GM21526 (cell line): ENCODE results near the gene ABLIM1.

Source experiments
- ATAC-seq: cut with Tn5 transposase; IDR thresholded peaks from one replicate; pipeline ENCODE4 v1.9.1; 2021; ENCODE audit warnings: moderate library complexity; ENCODE audit not compliant: unreplicated experiment, low FRiP score

Gene ABLIM1

DNA sequence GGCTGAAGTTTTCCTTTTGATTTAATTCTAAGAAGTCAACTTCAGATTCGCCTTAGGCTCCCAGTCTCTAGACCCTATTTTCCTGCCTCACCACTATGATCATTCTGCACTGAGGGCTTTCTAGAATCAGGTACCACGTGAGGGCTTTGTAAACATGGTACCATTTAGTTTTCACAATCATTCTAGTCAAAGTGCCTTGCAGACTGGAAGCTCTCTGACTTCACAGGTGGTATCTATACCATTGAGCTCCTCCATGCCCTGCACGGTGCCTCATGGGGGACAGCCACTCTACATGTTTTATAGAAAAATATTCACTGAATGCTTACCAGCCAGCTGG, 106.5 kb downstream of the ABLIM1 start:
- ATAC-seq = no peak

DNA sequence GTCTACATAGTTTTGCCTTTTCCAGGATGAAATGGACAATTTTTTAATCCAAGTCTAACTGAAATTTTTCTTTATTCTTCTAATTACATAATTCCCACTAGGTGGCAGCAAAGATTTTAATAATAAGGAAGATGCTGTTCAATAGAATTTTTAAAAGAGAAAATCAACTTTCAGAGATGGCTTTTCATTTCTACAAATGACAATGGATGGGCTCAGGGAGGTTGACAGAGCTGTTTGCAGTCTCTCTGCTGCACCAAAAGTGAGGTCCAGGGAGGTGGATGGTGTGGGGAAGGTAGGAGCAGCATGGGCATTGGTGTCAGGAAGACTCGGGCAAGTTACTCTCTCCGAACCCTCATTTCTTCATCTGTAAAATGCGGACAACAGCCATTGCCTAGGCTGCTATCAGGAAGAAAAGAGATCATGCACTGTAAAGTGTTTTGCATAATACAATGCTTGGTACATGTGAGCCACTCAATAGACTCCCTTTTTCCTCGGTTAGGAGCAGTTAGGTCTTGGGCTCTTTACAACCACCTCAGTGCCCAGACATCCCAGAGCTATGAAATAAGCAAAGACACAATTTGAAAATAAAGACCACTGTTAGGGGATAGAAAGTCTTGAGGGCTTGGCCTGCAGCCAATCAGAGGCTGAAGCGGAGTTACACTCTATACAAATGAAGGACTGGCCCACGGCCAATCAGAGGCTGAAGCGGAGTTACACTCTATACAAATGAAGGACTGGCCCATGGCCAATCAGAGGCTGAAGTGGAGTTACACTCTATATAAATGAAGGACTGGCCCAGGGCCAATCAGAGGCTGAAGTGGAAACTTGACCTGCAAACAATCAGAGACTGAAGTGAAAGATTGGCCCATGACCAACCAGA, 107.1 kb downstream of the ABLIM1 start:
- ATAC-seq = no peak

DNA sequence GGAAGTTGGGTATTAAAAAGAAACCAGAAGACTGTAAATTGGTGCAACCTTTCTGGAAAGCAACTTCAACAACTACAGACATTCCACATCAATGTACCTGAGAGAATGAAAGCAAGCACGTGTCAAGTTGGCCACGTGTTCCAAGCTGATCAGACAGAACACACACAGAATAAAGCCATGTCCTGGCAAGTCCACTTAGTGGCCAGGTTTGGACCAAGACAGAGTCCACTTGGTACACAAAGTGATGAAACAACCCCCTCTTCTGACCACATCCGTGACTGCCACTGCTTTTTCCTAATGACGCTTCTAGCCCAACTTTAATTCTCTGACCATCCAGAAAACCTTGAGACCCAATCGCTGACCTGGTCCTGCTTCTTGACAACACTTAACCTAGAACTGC, 109.4 kb downstream of the ABLIM1 start:
- no peak for ATAC-seq

DNA sequence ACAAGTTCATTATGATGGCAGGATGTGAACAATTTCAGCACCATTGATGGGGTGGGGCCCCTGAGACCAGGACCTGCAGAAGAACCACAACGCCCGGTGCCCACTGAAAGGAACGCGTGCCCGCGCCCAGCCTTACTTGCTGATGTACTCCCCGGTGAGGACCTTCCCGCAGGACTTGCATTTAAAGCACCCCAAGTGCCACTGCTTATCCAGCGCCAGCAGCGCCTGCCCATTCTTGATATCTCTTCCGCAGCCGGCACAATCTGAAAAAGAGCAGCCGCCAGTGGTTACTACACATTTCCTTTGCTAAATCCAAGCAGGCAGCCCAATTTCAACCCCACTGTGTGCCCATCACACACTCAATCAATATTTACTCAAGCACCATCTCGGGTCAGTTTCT, 110.6 kb downstream of the ABLIM1 start:
- ATAC-seq = no peak

DNA sequence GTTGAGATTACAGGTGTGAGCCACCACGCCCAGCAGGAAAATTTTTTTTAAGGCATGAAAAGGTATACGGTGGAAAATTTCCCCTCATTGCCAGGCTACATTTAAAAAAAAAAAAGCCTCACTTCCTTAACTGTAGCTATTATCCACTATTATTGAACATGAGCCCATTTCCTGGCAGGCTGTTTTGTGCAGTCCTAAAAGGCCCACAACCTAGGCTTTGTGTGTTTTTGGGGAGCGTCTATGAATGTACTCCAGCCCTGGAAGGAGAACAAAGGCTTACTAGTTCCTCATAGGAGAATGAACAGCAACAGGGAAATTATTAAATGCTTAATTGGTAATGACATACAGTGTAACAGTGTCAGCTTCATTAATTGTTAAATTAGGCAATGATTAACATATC, 111.0 kb downstream of the ABLIM1 start:
- ATAC-seq = no peak

DNA sequence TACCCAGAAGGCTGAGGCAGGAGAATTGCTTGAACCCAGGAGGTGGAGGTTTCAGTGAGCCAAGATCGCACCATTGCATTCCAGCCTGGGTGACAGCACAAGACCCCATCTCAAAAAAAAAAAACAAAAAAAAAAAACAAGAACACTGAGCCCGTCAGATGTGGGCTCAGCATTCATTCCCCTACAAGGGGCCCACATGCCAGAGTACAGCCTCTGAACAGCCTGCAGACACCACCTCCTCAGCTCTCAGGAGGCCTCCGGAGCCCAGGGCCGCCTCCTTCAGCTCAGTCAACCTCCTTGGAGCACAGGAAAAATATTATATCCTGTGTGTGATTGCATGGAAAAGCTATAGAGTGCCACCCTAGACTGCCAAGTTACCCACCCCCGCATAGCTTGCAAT, 112.3 kb downstream of the ABLIM1 start:
- ATAC-seq = no peak

DNA sequence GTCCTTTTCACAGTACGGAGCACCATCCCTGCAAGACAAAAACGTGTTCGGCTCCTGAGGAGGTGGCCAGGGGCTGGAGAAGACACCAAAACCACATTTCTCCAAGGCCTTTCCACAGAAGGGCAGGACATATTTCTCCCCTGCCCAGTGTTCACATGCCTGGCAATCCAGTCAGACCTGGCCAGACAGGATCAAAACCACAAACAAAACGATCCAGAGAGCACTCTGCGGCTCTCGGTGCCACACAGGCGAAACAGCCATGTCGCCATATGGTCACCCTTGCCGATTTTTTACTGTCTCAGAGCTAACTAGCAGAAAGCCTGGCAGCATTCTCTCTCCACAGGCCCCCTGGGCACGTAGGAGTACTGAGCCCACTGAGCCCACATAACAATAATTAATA, 113.0 kb downstream of the ABLIM1 start:
- ATAC-seq = no peak

DNA sequence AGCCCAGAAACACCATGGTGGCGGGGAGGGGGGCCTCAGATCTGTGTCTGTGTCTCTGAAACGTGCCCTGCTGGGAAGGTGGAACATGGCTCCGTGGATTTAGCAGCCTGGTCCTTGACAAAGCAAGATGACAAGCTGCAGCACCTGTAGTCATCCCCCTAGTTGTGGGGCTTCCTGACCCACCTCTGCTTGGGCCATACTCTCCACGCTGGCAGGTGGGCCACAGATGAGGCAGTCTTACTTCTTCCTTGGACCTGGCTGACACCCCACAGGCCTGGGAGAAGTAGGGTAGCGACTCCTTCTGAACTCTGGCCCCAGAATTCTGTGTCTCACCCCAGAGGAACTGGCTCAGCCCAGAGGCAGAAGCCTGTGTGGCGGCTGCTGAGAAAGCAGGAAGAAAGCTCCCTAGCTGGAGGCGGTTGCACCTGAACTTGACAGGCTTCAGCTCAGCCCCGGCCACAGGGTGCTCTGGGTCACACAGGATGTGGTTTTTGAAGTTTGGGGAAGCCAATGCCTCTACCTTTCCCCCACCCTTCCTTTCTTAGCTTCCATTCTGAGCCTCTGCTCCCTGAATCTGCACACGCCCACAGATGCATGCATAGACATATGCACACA, 113.9 kb downstream of the ABLIM1 start:
- ATAC-seq = peak; percentile 95

DNA sequence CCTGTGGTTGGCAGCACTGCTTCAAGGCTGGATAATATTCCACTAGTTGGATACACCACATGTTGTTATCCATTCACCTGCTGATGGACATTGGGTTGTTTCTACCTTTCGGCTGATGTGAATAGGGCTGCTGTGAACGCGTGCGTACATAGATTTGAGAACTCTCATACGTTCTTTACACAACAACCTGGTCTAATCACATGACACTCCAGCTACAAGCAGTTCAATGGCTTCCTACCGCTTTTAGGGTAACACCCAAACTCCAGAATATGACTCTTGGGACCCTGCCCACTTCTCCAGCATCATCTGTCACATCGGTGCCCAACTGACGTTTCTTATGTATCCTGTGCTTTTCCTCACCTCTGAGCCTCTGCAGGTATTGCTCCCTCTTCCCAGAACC, 114.6 kb downstream of the ABLIM1 start:
- no peak for ATAC-seq

DNA sequence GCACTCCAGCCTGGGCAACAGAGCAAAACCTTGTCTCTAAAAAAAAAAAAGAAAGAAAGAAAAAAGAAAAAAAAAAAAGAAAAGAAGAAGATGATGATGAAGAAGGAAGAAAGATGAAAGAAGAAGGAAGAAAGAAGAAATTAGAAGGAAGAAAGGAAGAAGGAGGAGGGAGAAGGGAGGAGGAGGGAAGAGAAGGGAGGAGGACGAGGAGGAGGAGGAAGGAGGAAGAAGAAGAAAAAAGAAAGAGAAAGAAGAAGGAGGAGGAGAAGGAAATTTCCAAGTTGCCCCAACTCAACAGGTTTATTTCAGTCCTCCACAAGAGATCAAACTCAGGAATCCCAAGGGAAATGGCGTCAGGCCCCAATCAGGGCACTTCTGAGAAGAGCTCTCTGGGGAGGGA, 115.7 kb downstream of the ABLIM1 start:
- ATAC-seq = no peak

DNA sequence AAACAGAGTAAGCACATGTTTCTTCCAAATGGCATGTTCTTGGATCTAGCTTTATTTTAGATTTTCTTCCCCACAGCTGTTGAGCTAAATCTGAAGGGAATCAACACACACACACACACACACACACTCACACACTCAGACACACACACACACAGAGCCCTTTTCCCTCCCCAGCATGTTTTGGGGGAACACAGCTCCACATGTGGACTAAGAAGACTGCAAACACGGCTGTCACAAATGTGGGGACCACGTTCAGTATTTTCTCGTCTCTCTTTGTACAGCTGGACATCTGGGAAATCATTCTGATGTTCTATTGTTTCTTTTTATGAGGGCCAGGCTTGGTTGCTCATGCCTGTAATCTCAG, 116.3 kb downstream of the ABLIM1 start:
- no peak for ATAC-seq

DNA sequence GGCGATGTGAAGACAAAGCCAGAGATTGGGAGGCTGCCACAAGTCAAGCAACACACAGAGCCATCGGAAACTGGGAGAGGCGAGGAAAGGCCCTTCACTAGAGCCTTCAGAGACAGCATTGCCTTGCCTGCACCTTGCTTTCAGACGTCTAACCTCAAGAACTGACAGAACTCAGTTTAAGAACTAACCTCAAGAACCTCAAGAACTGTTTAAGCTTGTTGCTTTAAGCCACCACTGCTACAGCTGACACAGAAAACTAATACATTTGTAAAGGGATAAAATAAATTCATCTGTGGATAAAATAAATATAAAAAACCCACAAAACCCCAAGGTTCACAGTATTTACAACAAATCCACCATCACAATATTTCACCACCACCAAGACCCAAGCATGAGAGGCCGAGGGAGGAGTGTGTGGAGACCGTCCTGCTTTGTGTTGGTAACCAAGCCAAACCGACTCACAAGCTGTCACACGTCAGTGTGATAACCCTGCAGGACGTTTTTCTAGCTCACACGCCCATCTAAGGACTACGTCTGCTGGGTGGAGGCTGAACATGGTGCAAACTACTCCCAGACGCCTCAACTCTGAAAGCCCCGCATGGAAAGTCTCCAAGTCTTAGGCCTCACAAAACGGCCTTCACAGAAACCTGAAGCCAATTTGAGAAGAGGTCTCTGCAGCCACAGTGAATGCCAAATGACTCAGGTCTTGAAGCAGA, 116.8 kb downstream of the ABLIM1 start:
- ATAC-seq = no peak

DNA sequence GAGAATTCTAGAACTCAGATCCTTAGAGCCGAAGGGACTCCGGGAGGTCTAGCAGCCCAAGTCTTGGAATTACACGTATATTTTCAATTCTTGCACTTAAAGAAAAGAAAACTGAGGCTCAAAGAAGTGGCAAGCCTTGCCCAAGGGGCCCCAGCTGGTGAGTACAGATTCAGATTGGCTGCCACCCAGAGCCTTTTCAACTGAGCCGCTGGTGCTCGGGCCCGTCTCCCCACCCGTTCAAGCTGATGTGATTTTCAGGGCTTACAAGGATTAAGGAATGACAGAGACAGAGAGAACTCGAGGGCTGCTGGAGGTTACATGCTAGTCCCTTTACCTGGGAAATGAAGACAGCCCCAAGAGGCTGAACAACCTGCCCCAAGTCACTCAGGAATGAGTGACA, 117.8 kb downstream of the ABLIM1 start:
- ATAC-seq = no peak

DNA sequence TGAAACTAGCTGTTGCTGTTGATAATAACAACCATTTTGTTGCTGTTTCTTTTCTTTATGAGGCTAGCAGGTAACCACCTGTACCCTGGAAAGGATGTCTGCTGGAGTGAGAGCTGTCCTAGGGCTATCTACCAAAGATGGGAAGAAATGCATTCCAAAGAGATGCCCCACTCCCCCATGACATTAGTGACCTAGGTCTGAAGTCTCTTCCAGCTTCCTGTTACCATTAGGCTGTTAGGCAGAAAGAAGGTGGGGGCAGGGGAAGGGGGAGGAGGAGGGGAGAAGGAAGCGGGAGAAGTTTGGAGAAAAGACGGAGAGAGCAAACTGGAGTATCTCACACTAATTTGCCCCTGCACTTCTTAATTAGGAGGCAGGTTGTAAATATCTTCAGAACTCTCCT, 118.5 kb downstream of the ABLIM1 start:
- ATAC-seq = no peak

DNA sequence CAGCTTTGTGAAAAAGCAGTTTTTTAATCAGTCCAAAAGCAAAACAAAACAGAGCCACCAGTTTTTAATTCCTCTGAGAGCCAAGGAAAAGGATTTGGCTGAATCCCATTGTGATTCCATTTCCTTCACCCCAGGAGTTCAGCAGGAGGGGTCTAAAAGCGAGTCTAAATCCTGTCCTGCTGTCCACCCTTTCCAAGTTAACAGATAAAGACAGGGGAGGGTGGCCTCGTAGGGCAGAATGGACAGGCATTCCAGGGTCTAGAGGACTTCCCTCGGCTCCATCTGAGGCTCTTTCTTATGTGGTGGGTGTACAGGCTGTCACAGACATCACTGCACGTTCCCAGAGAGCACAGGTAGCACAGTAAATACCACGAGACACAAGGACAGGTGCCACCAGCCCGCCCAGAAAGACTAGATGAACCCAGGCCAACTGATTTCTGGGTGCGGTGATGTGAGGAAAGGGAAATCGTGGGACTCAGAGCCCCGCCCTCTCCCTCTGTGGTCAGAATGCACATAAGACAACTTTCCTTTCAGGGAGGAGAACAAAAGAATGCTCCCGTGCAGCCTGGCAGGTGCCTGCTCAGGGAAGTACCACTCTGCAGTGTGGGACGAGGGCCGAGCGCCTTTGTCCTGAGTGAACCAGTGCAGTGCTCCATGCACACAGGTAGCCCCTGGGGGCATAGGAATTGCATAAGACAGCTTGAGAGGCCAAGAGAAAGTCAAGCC, 119.7 kb downstream of the ABLIM1 start:
- ATAC-seq = no peak

DNA sequence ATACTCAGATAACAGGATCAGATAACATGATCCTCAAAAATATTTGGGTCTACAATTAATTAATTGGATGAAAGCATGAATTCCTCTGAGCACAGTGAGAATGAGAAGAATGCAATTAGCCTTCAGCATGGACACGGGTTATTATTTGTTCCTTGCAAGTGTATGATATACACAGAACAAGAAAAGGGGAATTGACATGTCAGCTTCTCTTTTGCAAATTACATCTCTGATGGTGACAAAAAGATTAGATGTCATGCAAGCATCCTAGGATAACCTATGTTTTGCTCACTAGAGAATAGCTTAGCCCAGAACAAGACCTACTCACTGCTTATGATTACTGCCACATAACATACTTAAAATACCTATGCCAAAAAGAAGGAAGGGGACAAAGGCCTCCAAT, 120.3 kb downstream of the ABLIM1 start:
- no peak for ATAC-seq

DNA sequence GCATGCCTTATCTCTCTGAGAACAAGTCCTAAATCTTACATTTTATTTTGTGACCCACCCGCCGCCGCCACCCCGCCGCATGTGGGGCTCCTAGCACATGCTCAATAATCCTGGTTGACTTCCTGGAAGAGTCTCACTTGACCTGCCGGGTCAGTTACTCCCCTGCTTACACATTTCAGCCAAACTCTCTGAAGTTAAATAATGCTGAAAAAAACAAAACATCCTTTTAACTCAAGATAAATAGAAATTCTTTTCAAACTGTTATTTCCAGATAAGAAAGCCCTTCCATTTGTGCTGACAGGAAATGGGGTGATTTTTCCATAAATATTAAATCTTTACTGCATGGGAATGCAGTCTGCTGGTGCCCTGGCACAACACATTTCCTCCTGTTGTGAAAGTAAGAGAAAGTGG, 123.5 kb downstream of the ABLIM1 start:
- ATAC-seq = no peak

DNA sequence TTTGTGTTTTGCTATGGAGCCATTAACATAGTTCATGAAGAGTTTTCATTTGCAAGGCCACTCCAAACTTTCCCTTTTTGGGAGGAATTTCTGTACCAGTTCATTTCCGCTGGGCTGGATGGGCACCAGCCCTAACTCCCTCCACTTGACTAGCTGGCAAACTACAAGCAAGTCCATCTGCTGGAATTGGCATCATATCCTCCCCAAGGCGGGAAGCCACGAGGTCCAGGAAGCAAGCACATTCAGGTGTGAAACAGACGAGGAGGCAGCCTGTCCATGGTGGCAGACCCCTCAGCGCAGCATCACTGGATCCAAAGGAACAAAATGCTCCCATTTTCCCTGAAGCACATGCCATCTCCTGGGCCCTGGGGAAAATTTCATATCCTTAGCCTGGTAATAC, 125.8 kb downstream of the ABLIM1 start:
- no peak for ATAC-seq

DNA sequence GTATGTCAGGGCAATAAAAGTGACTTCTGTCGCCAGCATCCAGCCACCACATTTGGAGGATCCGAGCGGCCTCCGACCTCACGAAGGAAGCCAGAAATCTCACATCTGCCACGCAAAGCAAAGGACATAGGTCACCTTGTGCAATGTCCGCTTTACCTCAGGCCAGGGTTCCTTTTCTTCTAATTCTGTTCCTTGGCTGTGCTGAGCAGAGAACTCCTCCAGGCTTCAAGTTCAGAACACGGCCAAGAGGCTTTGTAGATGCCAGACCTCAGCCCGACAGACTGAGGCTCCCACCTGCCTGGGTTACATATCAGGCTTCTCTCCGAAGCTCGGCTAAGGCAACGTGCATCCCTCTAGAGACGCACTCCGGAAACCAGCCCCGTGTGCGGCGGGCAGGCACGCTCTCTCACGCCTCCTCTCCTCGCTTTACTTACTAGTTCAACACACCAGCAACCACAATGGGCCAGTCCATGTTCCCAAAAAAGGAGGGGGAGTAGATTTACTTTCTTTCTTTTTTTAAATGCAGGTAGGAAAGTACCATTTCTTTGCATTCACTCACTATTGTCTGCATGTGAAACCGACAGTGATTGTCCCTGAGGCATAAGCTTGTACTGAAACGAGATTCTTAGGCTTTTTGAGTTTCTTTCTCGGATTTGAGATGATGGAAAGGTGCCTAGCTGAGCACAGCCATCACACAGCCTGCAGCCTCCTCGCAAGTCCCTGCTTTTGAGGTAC, 131.4 kb downstream of the ABLIM1 start:
- ATAC-seq = peak; percentile 98

DNA sequence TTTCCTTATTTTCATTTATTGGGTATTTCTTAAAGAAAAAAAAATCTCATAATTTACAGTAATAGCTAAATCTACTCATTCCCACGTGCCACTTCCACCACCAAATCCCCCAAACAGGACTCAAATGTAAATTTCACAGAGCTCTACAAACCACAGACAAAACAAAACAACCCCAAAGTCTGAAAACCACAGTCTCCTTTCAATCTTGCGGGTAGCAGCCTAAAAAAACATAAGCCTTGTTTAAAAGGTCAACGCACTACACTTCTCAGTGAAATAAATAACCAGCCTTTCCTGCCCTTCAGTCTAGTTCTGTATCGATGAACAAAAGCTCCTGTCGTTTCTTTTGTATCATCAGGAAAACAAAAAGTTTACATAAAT, 132.0 kb downstream of the ABLIM1 start:
- ATAC-seq = peak; percentile 31
